ENCODE data around the gene MRPL18.
A peak's percentile ranks its signal among the peaks of the same experiment; 100 is the strongest.
"Not testable (repeated sequence)": the region's sequence is repeated elsewhere in the genome, so short reads cannot be mapped to it uniquely, and the experiment has no call there.

MRPL18 gene

DNA sequence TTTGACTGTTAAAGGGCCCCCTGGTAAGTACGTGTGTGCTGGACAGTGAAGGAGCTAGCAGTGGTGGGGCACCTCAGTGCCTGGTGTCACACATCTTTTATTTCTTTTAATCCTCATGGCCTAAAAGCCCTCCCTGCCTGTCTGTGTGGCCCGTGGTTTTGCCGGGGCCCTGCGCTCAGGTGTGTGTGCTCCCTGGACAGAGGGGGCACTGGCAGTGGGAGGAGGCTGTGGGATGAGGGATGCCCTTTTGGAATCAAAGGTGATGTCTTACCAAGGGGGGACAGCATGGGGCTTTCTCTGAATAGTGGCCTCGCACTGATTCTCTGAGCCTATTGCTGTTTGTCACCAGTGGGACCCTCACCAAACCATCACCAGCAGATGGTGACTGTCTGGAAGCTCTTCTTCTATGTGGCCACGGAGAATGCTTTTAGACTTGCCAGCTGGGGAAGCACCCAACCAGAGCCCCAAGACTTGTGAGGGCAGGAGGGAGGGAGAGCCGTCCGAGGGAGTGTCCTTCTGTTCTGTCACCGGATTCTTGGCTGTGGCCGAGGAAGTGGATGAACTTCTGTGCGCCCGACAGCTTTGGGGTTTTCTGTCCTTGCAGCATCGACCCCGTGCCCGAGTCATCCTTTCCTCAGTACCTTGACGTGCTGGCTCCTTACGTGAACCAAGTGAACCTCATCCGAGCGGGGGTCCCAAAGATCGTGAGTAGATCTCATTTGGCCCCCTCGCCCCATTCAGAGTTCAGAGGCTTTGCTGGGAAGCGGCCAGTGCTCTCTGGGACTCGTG lies 27.9 kb downstream of the MRPL18 start:
- no peak for DNase-seq
- no peak for ATAC-seq
- peaks cover 17% of the 10 kb centered on the region for H3K4me1 Mint-ChIP-seq
- no peaks in the 10 kb centered on the region for H3K36me3 Mint-ChIP-seq (ENCODE audit: low read depth)
- H3K27ac Mint-ChIP-seq = no peak overlapping the region
- H3K4me3 Mint-ChIP-seq = no peak overlapping the region
- H3K9me3 Mint-ChIP-seq = no peaks in the 10 kb centered on the region
- H3K27me3 Mint-ChIP-seq = no peaks in the 10 kb centered on the region

DNA sequence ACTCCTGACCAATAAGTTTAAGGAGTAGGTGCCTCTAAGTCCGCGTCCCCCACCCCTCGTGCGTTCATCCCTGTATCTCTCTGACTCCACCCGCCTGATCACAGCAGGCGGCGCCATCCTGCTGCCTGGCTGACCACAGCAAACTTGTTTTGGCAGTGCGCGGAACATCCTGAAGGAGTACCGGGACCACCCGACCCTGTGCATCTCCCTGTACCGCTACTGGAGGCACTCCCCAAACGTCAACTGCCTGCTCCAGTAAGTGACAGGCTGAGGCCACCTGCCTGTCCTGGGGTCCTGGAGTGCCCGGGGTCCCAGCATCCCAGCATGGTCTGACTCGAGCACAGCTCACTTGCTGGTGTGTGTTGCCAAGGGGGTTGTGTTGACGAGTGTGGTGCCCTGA lies 28.8 kb downstream of the MRPL18 start:
- Mint-ChIP-seq H3K9me3 (no peaks in the 10 kb centered on the region), H3K27ac (no peak overlapping the region), H3K36me3 (ENCODE audit: low read depth) (no peaks in the 10 kb centered on the region), H3K4me1 (peaks cover 17% of the 10 kb centered on the region), H3K27me3 (no peaks in the 10 kb centered on the region), H3K4me3 (no peak overlapping the region)
- no peak for ATAC-seq
- DNase-seq = no peak

DNA sequence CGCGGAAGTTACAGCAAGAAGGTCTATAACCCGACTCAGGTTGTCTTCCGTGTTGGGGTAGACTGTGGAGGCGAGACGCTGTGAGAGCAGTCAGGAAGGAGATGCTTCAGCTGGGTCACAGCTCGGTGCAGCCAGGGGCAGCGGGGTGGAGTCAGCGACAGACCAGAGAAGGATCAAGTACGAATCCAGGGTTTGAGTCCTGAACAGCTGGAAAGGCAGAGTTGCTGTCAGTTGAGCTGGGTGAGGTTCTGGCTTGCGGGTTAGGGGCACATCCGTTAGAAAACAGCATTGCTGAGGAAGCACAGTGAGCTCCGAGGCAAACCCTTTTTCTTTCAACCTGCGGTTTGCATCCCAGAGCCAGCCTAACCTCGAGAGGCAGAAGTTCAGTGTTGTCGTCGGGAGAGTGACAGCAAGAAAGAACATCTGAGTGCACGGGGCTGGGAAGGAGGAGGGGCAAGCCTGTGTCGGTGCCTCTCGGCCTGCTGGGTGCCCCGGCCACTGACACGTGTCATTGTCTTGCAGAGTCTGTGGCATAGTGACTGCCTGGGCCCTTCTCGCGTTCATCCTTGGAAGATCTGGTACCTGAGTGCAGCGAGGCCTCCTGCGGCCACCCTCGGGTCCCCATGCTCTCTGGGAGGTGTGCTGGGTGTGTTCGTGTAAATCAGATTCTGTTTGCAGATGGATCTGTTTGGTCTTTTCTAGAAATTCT lies 29.8 kb downstream of the MRPL18 start:
- Mint-ChIP-seq H3K4me3 (peak overlapping the region; percentile 62), H3K27ac (peak overlapping the region; percentile 25), H3K36me3 (ENCODE audit: low read depth) (no peaks in the 10 kb centered on the region), H3K27me3 (no peaks in the 10 kb centered on the region), H3K4me1 (peaks cover 17% of the 10 kb centered on the region), H3K9me3 (no peaks in the 10 kb centered on the region)
- DNase-seq (peak; percentile 18), ATAC-seq (peak; percentile 74)

DNA sequence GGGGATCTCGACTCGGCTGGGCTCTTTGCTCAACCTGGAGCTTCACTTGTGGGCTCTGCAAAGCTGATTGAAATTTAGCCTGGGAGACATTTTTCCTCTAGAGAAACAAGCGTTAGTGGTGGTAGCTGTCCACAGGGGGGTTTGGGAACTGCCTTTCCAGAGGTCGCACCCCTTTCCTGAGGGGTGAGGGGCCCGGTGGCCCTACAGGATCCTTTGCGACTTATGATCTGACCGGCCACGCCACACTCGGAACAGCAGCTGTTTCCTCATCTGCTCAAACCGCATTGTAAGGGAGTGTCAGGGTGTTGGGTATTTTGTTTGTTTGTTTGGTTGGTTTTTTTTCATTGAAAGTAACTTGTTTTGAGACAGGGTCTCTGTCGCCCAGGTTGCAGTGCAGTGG lies 30.9 kb downstream of the MRPL18 start:
- Mint-ChIP-seq H3K36me3 (ENCODE audit: low read depth) (no peaks in the 10 kb centered on the region), H3K4me3 (no peak overlapping the region), H3K4me1 (peaks cover 17% of the 10 kb centered on the region), H3K27me3 (no peaks in the 10 kb centered on the region), H3K9me3 (no peaks in the 10 kb centered on the region), H3K27ac (no peak overlapping the region)
- DNase-seq (no peak), ATAC-seq (no peak)

DNA sequence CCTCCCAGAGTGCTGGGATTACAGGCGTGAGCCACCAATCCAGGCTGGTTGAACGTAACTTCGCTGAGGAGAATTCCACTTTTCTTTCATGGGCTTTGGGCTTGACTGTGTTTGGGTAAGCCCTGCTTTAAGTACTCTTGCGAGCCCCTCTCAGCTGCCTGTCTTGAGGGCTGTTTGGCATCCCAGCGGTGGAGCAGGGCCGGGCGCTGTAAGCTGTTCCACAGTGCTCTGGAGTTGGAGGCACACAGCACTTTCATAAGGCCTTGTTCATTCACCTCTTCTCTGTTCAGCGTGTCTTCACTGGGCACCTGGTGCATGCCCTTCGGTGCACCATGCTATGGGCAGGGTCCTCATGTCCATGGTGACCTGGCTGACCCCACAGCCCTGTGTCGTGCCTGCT lies 31.5 kb downstream of the MRPL18 start:
- ATAC-seq (no peak), DNase-seq (no peak)
- Mint-ChIP-seq H3K27me3 (no peaks in the 10 kb centered on the region), H3K4me1 (peaks cover 17% of the 10 kb centered on the region), H3K9me3 (no peaks in the 10 kb centered on the region), H3K4me3 (no peak overlapping the region), H3K27ac (no peak overlapping the region), H3K36me3 (ENCODE audit: low read depth) (no peaks in the 10 kb centered on the region)

DNA sequence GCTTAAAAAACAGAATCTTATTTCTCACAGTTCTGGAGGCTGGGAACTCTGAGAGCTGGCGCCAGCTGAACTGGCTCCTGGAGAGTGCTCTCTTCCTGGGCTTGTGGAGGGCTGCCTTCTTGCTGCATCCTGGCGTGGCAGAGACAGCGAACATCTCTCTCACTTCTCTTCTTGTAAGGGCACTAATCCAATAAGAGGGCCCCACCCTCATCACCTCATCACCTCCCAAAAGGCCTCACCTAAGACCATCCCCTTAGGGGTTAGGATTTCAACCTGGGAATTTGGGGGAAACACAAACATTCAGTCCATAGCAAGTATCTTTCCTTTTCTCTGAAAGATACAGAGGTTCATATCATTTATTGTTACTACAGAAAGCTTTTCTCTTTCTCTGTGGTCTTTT lies 33.7 kb downstream of the MRPL18 start:
- DNase-seq (no peak), ATAC-seq (no peak)
- Mint-ChIP-seq H3K9me3 (no peaks in the 10 kb centered on the region), H3K27me3 (no peaks in the 10 kb centered on the region), H3K4me3 (no peak overlapping the region), H3K4me1 (peaks cover 17% of the 10 kb centered on the region), H3K27ac (no peak overlapping the region), H3K36me3 (ENCODE audit: low read depth) (no peaks in the 10 kb centered on the region)

DNA sequence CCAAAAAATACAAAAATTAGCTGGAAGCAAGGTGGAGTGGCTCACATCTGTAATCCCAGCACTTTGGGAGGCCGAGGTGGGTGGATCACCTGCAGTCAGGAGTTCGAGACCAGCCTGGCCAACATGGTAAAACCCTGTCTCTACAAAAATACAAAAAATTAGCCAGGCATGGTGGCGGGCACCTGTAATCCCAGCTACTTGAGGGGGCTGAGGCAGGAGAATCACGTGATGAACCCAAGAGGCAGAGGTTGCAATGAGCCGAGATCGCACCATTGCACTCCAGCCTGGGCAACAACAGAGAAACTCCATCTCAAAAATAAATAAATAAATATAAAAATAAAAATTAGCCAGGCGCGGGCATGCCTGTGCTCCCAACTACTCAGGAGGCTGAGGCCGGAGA lies 34.4 kb downstream of the MRPL18 start:
- not testable (repeated sequence) for H3K27me3 Mint-ChIP-seq

DNA sequence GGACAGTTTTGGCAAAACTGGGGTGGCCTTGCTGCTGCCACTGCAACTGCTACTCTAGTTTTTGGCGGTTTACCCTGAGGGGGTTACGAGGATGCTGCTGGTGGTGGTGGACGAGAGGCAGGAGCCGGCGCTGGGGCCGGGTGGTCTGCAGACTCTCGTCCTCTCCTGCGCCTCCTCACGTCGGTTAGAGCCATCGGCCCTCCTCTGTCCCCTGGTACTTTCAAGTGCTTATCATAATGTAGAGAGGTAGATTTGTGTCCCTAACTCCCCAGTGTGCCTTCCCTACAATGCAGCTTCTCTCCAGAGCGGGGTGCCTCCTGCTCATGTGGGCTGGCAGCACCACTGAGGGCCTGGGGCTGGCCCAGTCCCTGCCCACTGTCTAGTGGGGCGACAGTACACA lies 35.7 kb downstream of the MRPL18 start:
- Mint-ChIP-seq H3K36me3 (ENCODE audit: low read depth) (no peaks in the 10 kb centered on the region), H3K27ac (no peak overlapping the region), H3K4me1 (peaks cover 5% of the 10 kb centered on the region), H3K4me3 (no peak overlapping the region), H3K9me3 (no peaks in the 10 kb centered on the region), H3K27me3 (no peaks in the 10 kb centered on the region)
- ATAC-seq (no peak), DNase-seq (no peak)

More for the DNA sequence above, 34.4 kb downstream of the MRPL18 start:
- H3K4me3 Mint-ChIP-seq; H3K27ac Mint-ChIP-seq; H3K36me3 Mint-ChIP-seq (ENCODE audit: low read depth); H3K9me3 Mint-ChIP-seq; ATAC-seq; DNase-seq: not testable (repeated sequence)
- peaks cover 16% of the 10 kb centered on the region for H3K4me1 Mint-ChIP-seq

DNA sequence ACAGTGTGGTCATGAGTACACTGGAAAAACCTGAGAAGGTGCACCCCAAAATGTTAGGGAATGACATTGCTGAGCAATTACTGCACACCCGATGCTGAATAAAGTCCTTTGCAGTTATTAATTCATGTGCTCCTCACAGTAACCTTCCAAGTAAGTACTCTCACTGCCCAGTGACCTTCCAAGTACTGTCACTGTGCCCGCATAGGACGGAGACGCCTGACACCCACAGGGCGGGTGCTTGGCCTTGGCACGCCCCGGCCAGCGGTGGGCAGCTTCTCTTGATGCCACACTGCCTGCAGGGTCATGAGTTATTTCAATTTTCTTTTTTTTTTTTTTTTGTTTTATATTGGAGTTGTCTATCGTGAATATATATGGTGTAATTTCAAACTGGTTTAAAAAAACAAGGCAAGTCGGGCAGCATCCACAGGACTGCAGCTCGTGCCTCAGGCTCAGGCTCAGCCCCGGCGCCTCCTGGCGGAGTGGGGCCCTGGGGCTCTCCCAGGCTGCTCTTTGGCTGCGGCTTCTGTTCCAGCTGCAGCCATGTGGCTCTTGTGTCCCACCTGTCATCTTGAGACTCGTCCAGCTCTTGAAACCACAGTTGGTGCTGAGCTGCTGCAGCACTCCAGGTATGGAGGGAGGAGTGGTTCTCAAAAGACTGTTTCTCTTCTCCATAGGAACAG lies 36.8 kb downstream of the MRPL18 start:
- no peak for ATAC-seq
- no peak overlapping the region for H3K4me3 Mint-ChIP-seq
- peaks cover 5% of the 10 kb centered on the region for H3K4me1 Mint-ChIP-seq
- H3K36me3 Mint-ChIP-seq (ENCODE audit: low read depth) = no peaks in the 10 kb centered on the region
- no peak for DNase-seq
- H3K27me3 Mint-ChIP-seq = no peaks in the 10 kb centered on the region
- H3K9me3 Mint-ChIP-seq = no peaks in the 10 kb centered on the region
- H3K27ac Mint-ChIP-seq = no peak overlapping the region

DNA sequence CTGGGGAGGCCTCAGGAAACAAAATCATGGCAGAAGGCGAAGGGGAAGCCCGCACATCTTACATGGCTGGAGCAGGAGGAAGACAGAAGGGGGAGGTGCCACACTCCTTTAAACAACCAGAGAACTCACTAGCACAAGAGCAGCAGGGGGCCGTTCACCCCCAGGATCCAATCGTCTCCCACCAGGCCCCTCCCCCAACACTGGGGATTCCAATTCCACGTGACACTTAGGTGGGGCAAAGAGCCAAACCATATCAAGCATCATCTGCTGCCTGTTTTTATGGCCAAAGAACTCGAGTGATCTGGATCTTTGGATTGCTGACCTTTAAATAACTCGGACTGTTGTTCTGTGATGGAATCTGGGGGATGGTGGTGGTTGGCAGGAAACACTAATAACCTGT lies 37.8 kb downstream of the MRPL18 start:
- ATAC-seq = no peak
- no peak for DNase-seq
- Mint-ChIP-seq H3K4me1 (peaks cover 7% of the 10 kb centered on the region), H3K9me3 (no peaks in the 10 kb centered on the region), H3K36me3 (ENCODE audit: low read depth) (no peaks in the 10 kb centered on the region), H3K4me3 (no peak overlapping the region), H3K27me3 (no peaks in the 10 kb centered on the region), H3K27ac (no peak overlapping the region)

DNA sequence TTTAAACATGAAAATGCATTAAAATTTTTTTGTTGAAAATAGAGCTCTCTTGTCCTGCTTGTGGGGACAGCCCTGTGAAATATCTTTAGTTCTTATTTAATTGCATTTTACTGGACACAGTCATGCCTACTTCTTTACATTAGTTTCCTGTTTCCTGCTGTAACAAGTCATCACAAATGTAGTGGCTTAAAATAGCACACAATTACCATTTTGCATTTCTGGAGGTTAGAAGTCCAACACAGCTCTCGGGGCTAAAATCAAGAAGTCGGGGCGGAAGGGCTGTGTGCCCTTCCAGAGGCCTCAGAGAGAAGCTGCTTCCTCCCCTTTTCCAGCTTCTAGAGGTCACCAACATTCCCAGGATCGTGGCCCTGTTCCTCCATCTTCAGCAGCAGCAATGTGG lies 39.3 kb downstream of the MRPL18 start:
- no peak for DNase-seq
- Mint-ChIP-seq H3K9me3 (no peaks in the 10 kb centered on the region), H3K4me1 (peaks cover 11% of the 10 kb centered on the region), H3K4me3 (no peak overlapping the region), H3K27me3 (no peaks in the 10 kb centered on the region), H3K27ac (no peak overlapping the region), H3K36me3 (ENCODE audit: low read depth) (no peaks in the 10 kb centered on the region)
- no peak for ATAC-seq

DNA sequence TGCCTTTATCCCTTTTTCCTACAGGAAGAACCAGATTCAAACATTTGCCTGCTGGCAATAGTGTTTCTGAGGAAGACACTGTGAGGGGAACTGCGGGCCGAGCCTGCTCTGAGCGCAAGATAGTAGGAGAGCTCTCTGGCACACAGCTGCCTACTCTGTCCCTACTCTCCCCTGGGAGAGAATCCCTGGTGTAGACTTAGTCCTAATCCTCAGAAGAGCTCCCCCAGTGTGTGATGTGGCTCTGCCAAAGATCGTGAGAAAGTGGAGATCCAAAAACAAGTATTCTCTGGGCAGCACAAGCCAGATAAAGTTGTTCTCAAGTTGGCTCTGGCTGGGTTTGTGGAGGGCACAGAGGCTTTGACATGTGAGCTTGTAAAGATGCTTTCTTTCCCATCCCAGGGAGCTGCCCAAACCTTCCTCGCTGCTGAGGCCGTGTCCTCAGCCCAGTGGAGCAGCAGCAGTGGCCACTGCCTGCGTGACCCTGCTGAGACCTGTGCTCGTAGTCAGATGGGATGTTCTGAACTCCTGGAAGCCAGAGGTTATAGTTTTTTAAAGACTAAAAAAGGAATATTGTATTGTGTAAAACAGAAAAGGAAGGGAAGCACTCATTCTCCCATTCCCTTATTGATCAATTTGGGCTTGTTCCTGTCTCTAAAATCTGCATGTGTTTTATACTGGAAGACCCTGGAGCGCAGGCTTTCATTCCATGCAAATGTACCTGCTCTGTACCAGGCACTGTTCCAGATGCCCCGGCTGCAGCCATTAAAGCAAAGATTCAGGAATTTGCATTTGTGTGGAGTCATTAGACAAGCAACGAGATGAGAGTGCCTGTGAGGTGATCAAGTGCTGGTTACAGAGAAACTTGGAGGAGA lies 40.5 kb downstream of the MRPL18 start:
- ATAC-seq = no peak
- Mint-ChIP-seq H3K4me3 (no peak overlapping the region), H3K4me1 (peaks cover 11% of the 10 kb centered on the region), H3K27me3 (no peaks in the 10 kb centered on the region), H3K27ac (no peak overlapping the region), H3K36me3 (ENCODE audit: low read depth) (no peaks in the 10 kb centered on the region), H3K9me3 (no peaks in the 10 kb centered on the region)
- DNase-seq = no peak

DNA sequence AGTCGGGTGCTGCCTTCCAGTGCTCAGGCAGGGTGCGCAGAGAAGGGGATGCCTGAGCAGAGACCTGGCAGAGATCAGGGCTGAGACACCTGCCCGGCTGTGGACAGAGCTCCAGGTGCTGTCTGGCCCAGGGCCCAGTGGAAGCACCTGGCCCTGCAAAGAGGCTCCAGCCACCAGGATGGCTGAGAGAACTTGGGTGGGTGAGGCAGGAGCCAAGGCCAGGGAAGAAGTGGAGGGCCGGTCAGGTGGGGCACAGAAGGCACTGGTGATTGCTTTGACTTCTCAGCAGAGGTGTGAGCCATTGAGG lies 41.1 kb downstream of the MRPL18 start:
- Mint-ChIP-seq H3K36me3 (ENCODE audit: low read depth) (no peaks in the 10 kb centered on the region), H3K4me3 (no peak overlapping the region), H3K9me3 (no peaks in the 10 kb centered on the region), H3K27me3 (no peaks in the 10 kb centered on the region), H3K27ac (no peak overlapping the region), H3K4me1 (peaks cover 11% of the 10 kb centered on the region)
- DNase-seq (no peak), ATAC-seq (no peak)

DNA sequence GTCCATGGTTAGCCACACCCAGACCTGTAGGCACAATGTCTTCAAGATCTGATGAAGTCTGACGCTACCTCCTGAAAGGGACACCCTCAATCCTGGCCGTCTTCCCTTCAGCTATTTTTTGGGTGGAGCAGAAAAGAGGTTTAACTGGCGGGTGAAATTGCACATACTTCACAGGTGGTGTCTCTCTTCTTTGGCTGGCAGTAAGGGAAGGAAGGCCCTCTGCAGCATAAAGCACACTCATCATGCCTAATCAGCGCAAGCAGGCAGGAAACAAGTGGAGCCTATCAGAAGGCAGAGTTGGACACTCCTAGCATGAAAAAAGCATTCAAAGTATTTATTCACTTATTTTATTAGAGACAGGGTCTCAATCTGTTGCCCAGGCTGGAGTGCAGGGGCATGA lies 42.7 kb downstream of the MRPL18 start:
- Mint-ChIP-seq H3K27ac (no peak overlapping the region), H3K36me3 (ENCODE audit: low read depth) (no peaks in the 10 kb centered on the region), H3K4me1 (peaks cover 11% of the 10 kb centered on the region), H3K4me3 (no peak overlapping the region), H3K9me3 (no peaks in the 10 kb centered on the region), H3K27me3 (no peaks in the 10 kb centered on the region)
- ATAC-seq (no peak), DNase-seq (no peak)

Data from activated naive CD8-positive, alpha-beta T cell treated with anti-CD3 and anti-CD28 coated beads, Interleukin-2, amount 50 U/mL, for 24 hours (primary cell).